Measurements from ENCODE around the gene RICTOR. TPM values are rescaled to one million over a fixed set of nuclear protein-coding genes. Genes with fewer than 3 reads are reported as not detected.

The RICTOR gene
- total RNA-seq, 4 donors from 2014 or later, result 21.7 to 46.7 (median 33.4) TPM

- intact Hi-C loops (cut with DNase I; ENCODE audit: low total_unique reads), result no loop called here
- 91% methylated on average over 3 of the region's 3 CpGs for WGBS, 2 donors
- no peak overlapping the region for H3K4me3 ChIP-seq (ENCODE audit: low read depth, poor library complexity, severe bottlenecking)
- no peak for TF ChIP-seq CTCF (IDR thresholded peaks at IDR 0.05)
- TF ChIP-seq POLR2A (IDR thresholded peaks at IDR 0.05), result no peak
- no peak for DNase-seq (ENCODE audit: low spot score in 2 of 2)
Observed at GRCh38 chr5:39020458-39020857, 53.7 kb downstream of the RICTOR start.

GRCh38 chr5:39019254-39019653, 54.9 kb downstream of the RICTOR start:
- intact Hi-C loops (cut with DNase I; ENCODE audit: low total_unique reads), result no loop called here
- WGBS, 2 donors, result 85 to 88% methylated on average over 4 of the region's 4 CpGs
- no peak for DNase-seq (ENCODE audit: low spot score in 2 of 2)
- TF ChIP-seq POLR2A (IDR thresholded peaks at IDR 0.05) (no peak), CTCF (IDR thresholded peaks at IDR 0.05) (no peak)
- H3K4me3 ChIP-seq (ENCODE audit: low read depth, poor library complexity, severe bottlenecking), result no peak overlapping the region

DNA sequence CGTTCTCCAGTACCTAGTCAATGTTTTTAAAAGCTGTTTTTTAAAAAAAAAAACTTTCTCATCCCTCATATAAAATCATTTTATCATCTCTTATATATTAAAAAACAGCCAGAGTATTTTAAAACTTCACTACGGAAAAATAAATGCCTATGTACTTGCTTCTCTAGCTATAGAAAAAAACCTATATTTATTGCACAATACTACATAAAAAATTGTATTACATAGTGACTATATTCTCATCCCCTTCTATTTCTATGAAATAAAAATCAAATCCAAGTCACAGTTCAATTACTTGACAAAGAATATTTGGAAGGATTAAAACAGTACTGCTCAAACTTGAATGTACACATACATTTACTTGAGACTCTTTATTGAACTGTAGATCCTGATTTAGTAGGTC, 56.7 kb downstream of the RICTOR start:
- no peak for DNase-seq (ENCODE audit: low spot score in 2 of 2)
- no peak overlapping the region for H3K4me3 ChIP-seq (ENCODE audit: low read depth, poor library complexity, severe bottlenecking)
- intact Hi-C loops (cut with DNase I; ENCODE audit: low total_unique reads), result no loop called here
- 92 to 95% methylated on average over 2 of the region's 2 CpGs for WGBS, 2 donors
- TF ChIP-seq CTCF (IDR thresholded peaks at IDR 0.05) (no peak), POLR2A (IDR thresholded peaks at IDR 0.05) (no peak)

DNA sequence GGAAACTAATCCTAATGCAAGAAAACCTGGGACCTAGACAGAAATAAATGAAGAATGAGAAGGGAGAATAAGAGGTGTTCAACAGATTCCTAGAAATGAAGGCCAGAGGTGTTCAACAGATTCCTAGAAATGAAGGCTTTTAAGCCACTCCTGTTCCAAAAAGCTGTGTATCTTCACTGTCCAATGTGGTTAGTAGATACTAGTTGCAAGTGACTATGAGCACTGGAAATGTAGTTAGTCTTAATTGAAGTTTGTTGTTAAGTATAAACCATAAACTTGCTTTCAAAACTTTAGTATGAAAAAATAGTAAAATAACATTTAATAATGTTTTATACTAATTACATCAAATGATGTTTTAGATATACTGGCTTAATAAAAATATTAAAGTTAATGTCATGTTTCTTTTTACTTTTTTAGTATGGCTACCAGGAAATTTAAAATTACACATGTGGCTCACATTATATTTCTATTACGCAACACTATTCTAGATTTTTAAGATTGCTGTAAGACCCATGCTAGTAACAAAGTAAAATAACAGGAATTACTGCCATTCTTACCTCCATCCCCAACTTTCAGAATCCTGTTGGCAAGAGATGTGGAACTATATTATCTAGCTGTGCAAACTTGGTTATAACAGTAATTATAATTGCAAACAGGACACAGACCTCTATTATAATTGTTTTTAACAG, 57.5 kb downstream of the RICTOR start:
- no peak overlapping the region for H3K4me3 ChIP-seq (ENCODE audit: low read depth, poor library complexity, severe bottlenecking)
- WGBS, 2 donors, result 84 to 93% methylated on average over 1 of the region's 1 CpG
- TF ChIP-seq POLR2A (IDR thresholded peaks at IDR 0.05) (no peak), CTCF (IDR thresholded peaks at IDR 0.05) (no peak)
- intact Hi-C loops (cut with DNase I; ENCODE audit: low total_unique reads), result no loop called here
- no peak for DNase-seq (ENCODE audit: low spot score in 2 of 2)

- 71 to 76% methylated on average over 4 of the region's 4 CpGs for WGBS, 2 donors
- TF ChIP-seq CTCF (IDR thresholded peaks at IDR 0.05) (no peak), POLR2A (IDR thresholded peaks at IDR 0.05) (no peak)
- no peak overlapping the region for H3K4me3 ChIP-seq (ENCODE audit: low read depth, poor library complexity, severe bottlenecking)
- no peak for DNase-seq (ENCODE audit: low spot score in 2 of 2)
- intact Hi-C loops (cut with DNase I; ENCODE audit: low total_unique reads), result no loop called here
Observed at GRCh38 chr5:39015743-39016586, 58.2 kb downstream of the RICTOR start.

Measured in lower leg skin (tissue), 4 donors.